BE2C (cell line): Measurements from ENCODE around the gene HEPN1.

Experiments
- DNase-seq: peaks from one replicate; pipeline ENCODE4 v3.0.0-alpha.2; 2020
- H3K27me3 ChIP-seq: fragments of 250-450 bp; sonication (Bioruptor Pico); 2 replicates; pipeline ENCODE4 v1.5.1; 2020; ENCODE audit warnings: mild to moderate bottlenecking
- H3K36me3 ChIP-seq: fragments of 250-450 bp; sonication (Bioruptor Pico); 2 replicates; pipeline ENCODE4 v1.5.1; 2020; ENCODE audit warnings: mild to moderate bottlenecking
- H3K4me1 ChIP-seq: fragments of 250-450 bp; sonication (Bioruptor Pico); 2 replicates; pipeline ENCODE4 v1.5.1; 2020
- H3K4me3 ChIP-seq: 2 replicates; pipeline ENCODE4 v1.5.1; 2011; ENCODE audit warnings: low read depth, low read length
- H3K9me3 ChIP-seq: fragments of 250-450 bp; sonication (Bioruptor Pico); 2 replicates; pipeline ENCODE4 v1.5.1; 2020
- TF ChIP-seq, protein P1 (sequence below): IDR thresholded peaks from 2 replicates; pipeline ENCODE4 v1.5.1; 2012; ENCODE audit warnings: mild to moderate bottlenecking, low read depth, low read length

The HEPN1 gene

DNA sequence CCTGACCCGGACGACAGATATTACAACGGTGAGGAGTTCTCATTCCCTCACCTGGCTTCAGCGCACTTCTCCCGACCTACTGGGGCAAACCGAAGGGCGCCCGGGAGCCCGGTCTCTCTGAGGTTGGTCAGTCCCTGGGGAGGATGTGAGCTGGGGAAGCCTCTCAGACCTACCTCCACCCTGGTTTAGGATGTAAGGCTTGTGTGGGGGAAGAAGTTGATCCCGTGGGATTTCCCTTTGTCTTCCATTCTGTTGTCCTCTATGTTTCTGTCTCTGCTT lies 41.5 kb upstream of the HEPN1 start:
- Histone ChIP-seq H3K27me3 (no peaks in the 10 kb centered on the region), H3K4me3 (no peak overlapping the region)
- DNase-seq = no peak

DNA sequence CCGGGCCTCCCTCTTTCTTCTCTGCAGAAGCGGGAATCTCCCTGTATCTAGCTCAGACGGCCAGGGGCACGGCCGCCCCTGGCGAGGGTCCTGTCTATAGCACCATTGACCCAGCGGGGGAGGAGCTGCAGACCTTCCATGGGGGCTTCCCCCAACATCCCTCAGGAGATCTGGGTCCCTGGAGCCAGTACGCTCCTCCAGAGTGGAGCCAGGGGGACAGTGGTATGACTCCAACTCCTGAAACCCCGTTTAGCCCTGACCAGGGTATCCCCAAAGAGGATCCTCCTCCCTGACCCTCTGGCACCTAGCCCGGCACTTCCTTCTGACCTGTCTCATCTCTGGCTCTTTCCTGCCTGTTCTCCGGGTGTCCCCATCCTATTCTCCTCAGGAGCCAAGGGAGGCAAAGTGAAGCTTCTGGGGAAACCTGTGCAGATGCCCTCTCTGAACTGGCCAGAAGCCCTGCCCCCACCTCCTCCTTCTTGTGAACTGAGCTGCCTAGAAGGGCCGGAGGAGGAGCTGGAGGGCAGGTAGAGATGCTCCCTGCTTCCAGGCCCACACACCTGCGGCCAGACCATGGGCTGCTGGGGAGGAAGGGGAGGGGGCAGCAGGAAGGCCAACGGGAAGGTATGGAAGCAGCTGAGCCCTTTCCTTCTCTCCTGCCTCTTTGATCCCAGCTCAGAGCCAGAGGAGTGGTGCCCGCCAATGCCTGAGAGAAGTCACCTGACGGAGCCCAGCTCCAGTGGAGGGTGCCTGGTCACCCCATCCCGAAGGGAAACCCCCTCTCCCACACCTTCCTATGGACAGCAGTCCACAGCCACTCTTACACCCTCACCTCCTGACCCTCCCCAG lies 40.9 kb upstream of the HEPN1 start:
- Histone ChIP-seq H3K27me3 (no peaks in the 10 kb centered on the region), H3K9me3 (no peaks in the 10 kb centered on the region), H3K4me3 (no peak overlapping the region), H3K36me3 (no peaks in the 10 kb centered on the region), H3K4me1 (no peaks in the 10 kb centered on the region)
- no peak for DNase-seq
- TF ChIP-seq, protein P1, sequence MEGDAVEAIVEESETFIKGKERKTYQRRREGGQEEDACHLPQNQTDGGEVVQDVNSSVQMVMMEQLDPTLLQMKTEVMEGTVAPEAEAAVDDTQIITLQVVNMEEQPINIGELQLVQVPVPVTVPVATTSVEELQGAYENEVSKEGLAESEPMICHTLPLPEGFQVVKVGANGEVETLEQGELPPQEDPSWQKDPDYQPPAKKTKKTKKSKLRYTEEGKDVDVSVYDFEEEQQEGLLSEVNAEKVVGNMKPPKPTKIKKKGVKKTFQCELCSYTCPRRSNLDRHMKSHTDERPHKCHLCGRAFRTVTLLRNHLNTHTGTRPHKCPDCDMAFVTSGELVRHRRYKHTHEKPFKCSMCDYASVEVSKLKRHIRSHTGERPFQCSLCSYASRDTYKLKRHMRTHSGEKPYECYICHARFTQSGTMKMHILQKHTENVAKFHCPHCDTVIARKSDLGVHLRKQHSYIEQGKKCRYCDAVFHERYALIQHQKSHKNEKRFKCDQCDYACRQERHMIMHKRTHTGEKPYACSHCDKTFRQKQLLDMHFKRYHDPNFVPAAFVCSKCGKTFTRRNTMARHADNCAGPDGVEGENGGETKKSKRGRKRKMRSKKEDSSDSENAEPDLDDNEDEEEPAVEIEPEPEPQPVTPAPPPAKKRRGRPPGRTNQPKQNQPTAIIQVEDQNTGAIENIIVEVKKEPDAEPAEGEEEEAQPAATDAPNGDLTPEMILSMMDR = no peak

More for the DNA sequence above, 41.5 kb upstream of the HEPN1 start:
- no peaks in the 10 kb centered on the region for H3K4me1 ChIP-seq
- H3K9me3 ChIP-seq = no peaks in the 10 kb centered on the region
- H3K36me3 ChIP-seq = no peaks in the 10 kb centered on the region
- TF ChIP-seq, protein P1 = no peak

DNA sequence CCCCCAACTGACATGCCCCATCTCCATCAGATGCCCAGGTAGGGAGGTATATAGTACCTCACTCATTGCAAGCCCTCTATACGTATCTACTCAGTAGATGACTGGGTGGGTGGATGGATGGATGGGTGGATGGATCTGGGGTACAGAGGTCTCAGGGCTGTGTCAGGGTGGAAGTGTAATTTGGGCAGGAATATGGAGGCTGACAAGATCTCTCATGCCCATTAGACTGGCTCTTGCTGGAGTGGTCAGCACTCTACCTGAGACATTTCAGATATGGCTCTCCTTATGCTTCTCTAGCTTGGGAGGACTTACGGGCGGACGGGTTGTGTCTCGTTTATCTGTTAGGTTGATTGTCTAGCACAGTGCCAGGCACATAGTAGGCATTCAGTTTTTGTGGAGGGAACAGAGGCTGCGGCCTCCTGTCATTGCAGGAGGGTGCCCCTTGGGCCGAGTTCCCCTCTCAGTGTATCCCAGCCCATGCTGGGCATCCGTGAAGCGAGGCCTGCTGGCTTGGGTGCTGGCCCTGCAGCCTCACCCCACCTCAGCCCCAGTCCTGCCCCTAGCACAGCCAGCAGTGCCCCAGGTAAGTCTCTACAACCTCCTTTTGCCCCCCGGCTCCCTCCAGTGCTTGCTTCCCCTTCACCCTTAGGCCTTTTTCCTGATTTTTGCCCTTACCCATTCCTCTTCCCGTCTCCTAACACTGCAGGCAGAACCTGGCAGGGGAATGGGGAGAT lies 40.1 kb upstream of the HEPN1 start:
- Histone ChIP-seq H3K4me1 (no peaks in the 10 kb centered on the region), H3K9me3 (no peaks in the 10 kb centered on the region), H3K4me3 (no peak overlapping the region), H3K36me3 (no peaks in the 10 kb centered on the region), H3K27me3 (no peaks in the 10 kb centered on the region)
- DNase-seq = no peak
- TF ChIP-seq, protein P1 = no peak

DNA sequence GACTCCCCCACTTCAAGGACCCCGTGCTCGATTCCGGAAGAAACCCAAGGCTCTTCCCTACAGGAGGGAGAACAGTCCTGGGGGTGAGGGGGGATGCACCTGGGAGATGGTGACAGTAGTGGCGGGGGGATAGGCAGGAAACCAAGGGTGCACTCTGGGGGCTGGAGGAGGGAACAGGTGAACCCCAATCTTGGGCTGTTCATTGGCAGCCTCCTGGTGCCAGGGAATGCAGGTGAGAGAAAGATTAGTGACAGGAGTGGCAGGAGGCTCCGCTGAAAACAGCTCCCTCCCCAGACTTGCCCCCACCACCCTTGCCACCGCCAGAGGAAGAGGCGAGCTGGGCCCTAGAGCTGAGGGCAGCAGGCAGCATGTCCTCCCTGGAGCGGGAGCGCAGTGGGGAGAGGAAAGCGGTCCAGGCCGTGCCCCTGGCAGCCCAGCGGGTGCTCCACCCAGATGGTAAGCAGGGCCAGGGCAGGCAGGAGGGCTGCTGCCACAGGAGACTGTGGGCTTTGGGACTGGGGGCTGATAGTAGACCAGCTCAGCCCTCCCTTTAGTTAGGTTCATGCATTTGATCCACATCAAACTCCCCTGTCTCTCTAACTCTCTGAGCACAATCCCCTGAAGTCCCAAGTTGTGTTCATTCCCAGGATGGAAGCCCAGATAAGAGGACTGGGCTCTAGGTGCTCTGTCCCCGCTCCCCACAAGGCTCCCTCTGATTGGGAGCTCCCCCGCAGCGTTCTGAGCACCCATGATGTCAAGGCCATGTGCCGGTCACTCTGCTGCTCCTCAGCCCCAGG lies 39.4 kb upstream of the HEPN1 start:
- H3K9me3 ChIP-seq = no peaks in the 10 kb centered on the region
- no peaks in the 10 kb centered on the region for H3K4me1 ChIP-seq
- H3K27me3 ChIP-seq = no peaks in the 10 kb centered on the region
- H3K4me3 ChIP-seq = no peak overlapping the region
- TF ChIP-seq, protein P1 = no peak
- no peak for DNase-seq
- H3K36me3 ChIP-seq = no peaks in the 10 kb centered on the region

DNA sequence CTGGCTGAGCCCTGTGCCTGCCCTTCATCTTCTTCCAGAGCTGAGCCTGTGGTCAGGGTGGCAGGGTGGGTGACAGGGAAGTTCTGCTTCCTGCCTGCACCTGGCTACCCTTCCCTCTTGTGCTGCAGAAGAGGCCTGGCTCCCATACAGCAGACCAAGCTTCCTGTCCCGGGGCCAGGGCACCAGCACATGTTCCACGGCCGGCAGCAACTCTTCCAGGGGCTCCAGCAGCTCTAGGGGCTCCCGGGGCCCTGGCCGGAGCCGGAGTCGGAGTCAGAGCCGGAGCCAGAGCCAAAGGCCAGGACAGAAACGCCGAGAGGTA lies 38.8 kb upstream of the HEPN1 start:
- Histone ChIP-seq H3K27me3 (no peaks in the 10 kb centered on the region), H3K9me3 (no peaks in the 10 kb centered on the region), H3K4me1 (no peaks in the 10 kb centered on the region), H3K4me3 (no peak overlapping the region), H3K36me3 (no peaks in the 10 kb centered on the region)
- DNase-seq = no peak
- TF ChIP-seq, protein P1 = no peak
